Measurements from ENCODE around the gene CLEC2L. TPM values are rescaled to one million over a fixed set of nuclear protein-coding genes. Genes with fewer than 3 reads are reported as not detected.

Gene CLEC2L
- total RNA-seq, 1 experiment from 2014 or later: not detected

DNA sequence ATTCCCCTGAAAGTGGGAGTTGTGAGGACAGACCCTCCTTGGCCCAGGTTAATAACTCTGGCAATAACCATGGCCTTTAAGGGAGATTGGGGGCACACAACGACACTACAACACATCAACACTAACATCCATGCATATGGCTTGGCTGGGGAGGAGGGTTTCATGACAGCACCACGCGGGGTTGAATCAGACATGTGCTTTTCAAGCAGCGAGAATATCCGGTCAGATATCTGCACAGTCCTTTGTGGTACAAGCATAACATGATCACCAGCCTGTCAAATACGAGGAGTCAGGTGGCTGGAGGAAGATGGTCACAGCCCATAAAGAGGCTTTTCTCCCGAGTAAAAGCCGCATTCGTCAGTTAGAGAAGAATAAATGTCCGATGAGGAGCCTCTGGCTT lies 27.0 kb upstream of the CLEC2L start:
- ChIA-PET RAD21 (ENCODE audit: low non-redundant PET in 1 of 2, low total read pairs in 2 of 2, uncharacterized antibody in 2 of 2, unreplicated experiment in 2 of 2) (no interaction called here), CTCF (interaction anchor here (0.7 kb wide), 1 partner anchor 124 kb away, joined by 3 read pairs; no protein-coding TSS in a partner anchor), POLR2A (no interaction called here)
- no peaks in the 10 kb centered on the region for H3K79me2 ChIP-seq (ENCODE audit: insufficient read depth, low read length)
- no TSS peak for BruUV-seq (replicated peaks)
- no peak overlapping the region for H2AFZ ChIP-seq (ENCODE audit: low read depth, low read length, poor library complexity, severe bottlenecking)
- no peaks in the 10 kb centered on the region for H3K27me3 ChIP-seq (ENCODE audit: insufficient read depth, low read length)
- no peaks in the 10 kb centered on the region for H3K9me3 ChIP-seq (ENCODE audit: control insufficient read depth in 1 of 2, insufficient read depth in 1 of 2, low read depth in 1 of 2, low read length in 2 of 2)
- intact Hi-C loops (cut with micrococcal nuclease): no loop called here
- DNase-seq (ENCODE audit: low read depth, low spot score): no peak
- H3K9me2 ChIP-seq (ENCODE audit: insufficient read depth): no peaks in the 10 kb centered on the region
- no peak overlapping the region for H3K27ac ChIP-seq (ENCODE audit: low read depth, low read length)
- no peaks in the 10 kb centered on the region for H3K36me3 ChIP-seq (ENCODE audit: control insufficient read depth in 1 of 2, insufficient read depth in 2 of 2, low read length in 2 of 2)
- no peak for TF ChIP-seq JUND (IDR thresholded peaks at IDR 0.05)
- no peak for TF ChIP-seq FOSL1 (IDR thresholded peaks at IDR 0.05; ENCODE audit: low read depth)
- TF ChIP-seq YY1 (IDR thresholded peaks at IDR 0.05; ENCODE audit: extremely low read depth, insufficient replicate concordance, low read depth, low read length): no peak
- TF ChIP-seq, protein P1, sequence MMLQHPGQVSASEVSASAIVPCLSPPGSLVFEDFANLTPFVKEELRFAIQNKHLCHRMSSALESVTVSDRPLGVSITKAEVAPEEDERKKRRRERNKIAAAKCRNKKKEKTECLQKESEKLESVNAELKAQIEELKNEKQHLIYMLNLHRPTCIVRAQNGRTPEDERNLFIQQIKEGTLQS (IDR thresholded peaks at IDR 0.05): no peak
- TF ChIP-seq CBX3 (IDR thresholded peaks at IDR 0.05; ENCODE audit: low read depth): no peak
- TF ChIP-seq ZFX (IDR thresholded peaks at IDR 0.05): no peak
- TF ChIP-seq, protein P2, sequence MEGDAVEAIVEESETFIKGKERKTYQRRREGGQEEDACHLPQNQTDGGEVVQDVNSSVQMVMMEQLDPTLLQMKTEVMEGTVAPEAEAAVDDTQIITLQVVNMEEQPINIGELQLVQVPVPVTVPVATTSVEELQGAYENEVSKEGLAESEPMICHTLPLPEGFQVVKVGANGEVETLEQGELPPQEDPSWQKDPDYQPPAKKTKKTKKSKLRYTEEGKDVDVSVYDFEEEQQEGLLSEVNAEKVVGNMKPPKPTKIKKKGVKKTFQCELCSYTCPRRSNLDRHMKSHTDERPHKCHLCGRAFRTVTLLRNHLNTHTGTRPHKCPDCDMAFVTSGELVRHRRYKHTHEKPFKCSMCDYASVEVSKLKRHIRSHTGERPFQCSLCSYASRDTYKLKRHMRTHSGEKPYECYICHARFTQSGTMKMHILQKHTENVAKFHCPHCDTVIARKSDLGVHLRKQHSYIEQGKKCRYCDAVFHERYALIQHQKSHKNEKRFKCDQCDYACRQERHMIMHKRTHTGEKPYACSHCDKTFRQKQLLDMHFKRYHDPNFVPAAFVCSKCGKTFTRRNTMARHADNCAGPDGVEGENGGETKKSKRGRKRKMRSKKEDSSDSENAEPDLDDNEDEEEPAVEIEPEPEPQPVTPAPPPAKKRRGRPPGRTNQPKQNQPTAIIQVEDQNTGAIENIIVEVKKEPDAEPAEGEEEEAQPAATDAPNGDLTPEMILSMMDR (IDR thresholded peaks at IDR 0.05 in 2 of 3, conservative IDR thresholded peaks at IDR 0.05 in 1 of 3; ENCODE audit: borderline replicate concordance in 1 of 3, insufficient read depth in 1 of 3, low read depth in 2 of 3, low read length in 2 of 3): no peak
- TF ChIP-seq ZNF274 (IDR thresholded peaks at IDR 0.05; ENCODE audit: low read depth, low read length): no peak
- TF ChIP-seq ELF1 (IDR thresholded peaks at IDR 0.05; ENCODE audit: borderline replicate concordance, low read depth): no peak
- TF ChIP-seq EGR1 (IDR thresholded peaks at IDR 0.05; ENCODE audit: low read depth): no peak
- TF ChIP-seq CEBPB (IDR thresholded peaks at IDR 0.05; ENCODE audit: low read depth): no peak
- TF ChIP-seq RAD21 (IDR thresholded peaks at IDR 0.05; ENCODE audit: low read depth): no peak
- no peak overlapping the region for H3K4me3 ChIP-seq (replicated peaks in 1 of 2; ENCODE audit: low read depth in 1 of 2, low read length in 2 of 2)
- no peak overlapping the region for H3K4me2 ChIP-seq (ENCODE audit: low read length)
- no peak overlapping the region for H3K9ac ChIP-seq (ENCODE audit: low read length)
- H3K4me1 ChIP-seq (ENCODE audit: control insufficient read depth in 1 of 2, insufficient read depth in 2 of 2, low read length in 2 of 2): peaks cover 0 to 9% of the 10 kb centered on the region in 2 experiments; a peak in 2 of 4 replicates
- ATAC-seq: no peak
- H4K20me1 ChIP-seq (ENCODE audit: insufficient read depth): no peaks in the 10 kb centered on the region

Measured in HCT116 (cell line).